HEK293 (cell line): ENCODE results near the gene OLFM3.

ENCODE experiments used
- CTCF ChIA-PET: fragments of 350-600 bp; formaldehyde crosslinking; extraction: SDS; loops from one replicate; lab custom pipeline; 2021; ENCODE audit warnings: antibody characterized with exemption; lab: Yijun Ruan, JAX
- POLR2A ChIA-PET: fragments of 300-600 bp; formaldehyde crosslinking; extraction: SDS; loops from one replicate; lab custom pipeline; 2020; ENCODE audit warnings: antibody characterized with exemption, inconsistent platforms; lab: Yijun Ruan, JAX
- H3K27ac ChIP-seq: fragments of 200-500 bp; sonication (Bioruptor generic); 2 replicates; pipeline ENCODE4 v1.5.1; 2014; ENCODE audit warnings: low read depth, low read length, control low read depth, inconsistent platforms; ENCODE audit errors: extremely low read depth
- H3K36me3 ChIP-seq, 2 experiments: fragments of 200-500 bp in 1 of 2; sonication (Bioruptor generic) in 1 of 2; 1 replicate in 1 of 2; 2 replicates in 1 of 2; pipeline ENCODE4 v1.5.1; 2014 to 2017; ENCODE audit warnings: inconsistent platforms in 2 of 2, low read length in 2 of 2; ENCODE audit not compliant: control insufficient read depth in 2 of 2, insufficient read depth in 1 of 2
- H3K4me1 ChIP-seq: fragments of 200-500 bp; sonication (Bioruptor generic); 2 replicates; pipeline ENCODE4 v1.5.1; 2014; ENCODE audit warnings: mild to moderate bottlenecking, low read length, inconsistent platforms; ENCODE audit not compliant: control insufficient read depth, insufficient read depth
- H3K4me3 ChIP-seq: 2 replicates; pipeline ENCODE4 v1.5.1; 2011; ENCODE audit warnings: low read depth, mild to moderate bottlenecking, control low read depth, low read length, moderate library complexity
- H3K9me3 ChIP-seq: fragments of 200-500 bp; sonication (Bioruptor generic); 2 replicates; pipeline ENCODE4 v1.5.1; 2014; ENCODE audit warnings: low read depth, low read length, inconsistent platforms; ENCODE audit not compliant: control insufficient read depth, insufficient read depth
- HOXC10 ChIP-seq: sonication (generic); formaldehyde crosslinking; IDR thresholded peaks from 2 replicates; pipeline ENCODE4 v1.8.1; 2023; ENCODE audit warnings: mild to moderate bottlenecking, missing genetic modification reagents
- KLF1 ChIP-seq: fragments of 450-650 bp; formaldehyde crosslinking; IDR thresholded peaks from 2 replicates; pipeline ENCODE4 v1.5.1; 2016; ENCODE audit warnings: missing biosample characterization, missing genetic modification characterization
- KLF7 ChIP-seq: fragments of 450-650 bp; formaldehyde crosslinking; IDR thresholded peaks from 2 replicates; pipeline ENCODE4 v1.5.1; 2016; ENCODE audit warnings: missing biosample characterization, missing genetic modification characterization, borderline replicate concordance
- SP3 ChIP-seq: fragments of 450-650 bp; formaldehyde crosslinking; IDR thresholded peaks from 2 replicates; pipeline ENCODE4 v1.5.1; 2016; ENCODE audit warnings: missing biosample characterization, missing genetic modification characterization
- ZNF211 ChIP-seq: fragments of 450-650 bp; formaldehyde crosslinking; IDR thresholded peaks from 2 replicates; pipeline ENCODE4 v1.5.1; 2016; ENCODE audit warnings: low read depth, missing biosample characterization, missing genetic modification characterization
- ZNF23 ChIP-seq: fragments of 450-650 bp; formaldehyde crosslinking; IDR thresholded peaks from 2 replicates; pipeline ENCODE4 v1.5.1; 2016; ENCODE audit warnings: missing biosample characterization, missing genetic modification characterization, borderline replicate concordance
- ZNF24 ChIP-seq: fragments of 450-650 bp; formaldehyde crosslinking; IDR thresholded peaks from 2 replicates; pipeline ENCODE4 v1.5.1; 2016; ENCODE audit warnings: missing biosample characterization, missing genetic modification characterization
- ZNF48 ChIP-seq: fragments of 450-650 bp; formaldehyde crosslinking; IDR thresholded peaks from 2 replicates; pipeline ENCODE4 v1.5.1; 2016; ENCODE audit warnings: missing biosample characterization, missing genetic modification characterization
- ZNF501 ChIP-seq: fragments of 450-650 bp; formaldehyde crosslinking; IDR thresholded peaks from 2 replicates; pipeline ENCODE4 v1.5.1; 2016; ENCODE audit warnings: missing biosample characterization, missing genetic modification characterization
- ZNF521 ChIP-seq: fragments of 450-650 bp; formaldehyde crosslinking; IDR thresholded peaks from 2 replicates; pipeline ENCODE4 v1.5.1; 2017; ENCODE audit warnings: missing biosample characterization, mild to moderate bottlenecking, missing genetic modification characterization
- ZNF549 ChIP-seq: fragments of 450-650 bp; IDR thresholded peaks from 2 replicates; pipeline ENCODE4 v1.5.1; 2018; ENCODE audit warnings: missing biosample characterization, missing genetic modification characterization, mild to moderate bottlenecking, inconsistent platforms, moderate library complexity
- ZNF561 ChIP-seq: fragments of 450-650 bp; IDR thresholded peaks from 2 replicates; pipeline ENCODE4 v1.5.1; 2018; ENCODE audit warnings: missing biosample characterization, missing genetic modification characterization, borderline replicate concordance
- ZNF596 ChIP-seq: fragments of 450-650 bp; IDR thresholded peaks from 2 replicates; pipeline ENCODE4 v1.5.0; 2018; ENCODE audit warnings: missing biosample characterization, mild to moderate bottlenecking, missing genetic modification characterization, moderate library complexity
- ZNF621 ChIP-seq: fragments of 450-650 bp; formaldehyde crosslinking; IDR thresholded peaks from 2 replicates; pipeline ENCODE4 v1.5.1; 2017; ENCODE audit warnings: missing biosample characterization, missing genetic modification characterization
- ZNF658 ChIP-seq: fragments of 450-650 bp; formaldehyde crosslinking; IDR thresholded peaks from 2 replicates; pipeline ENCODE4; 2016; ENCODE audit warnings: missing biosample characterization, missing genetic modification characterization
- ZNF785 ChIP-seq: fragments of 450-650 bp; formaldehyde crosslinking; IDR thresholded peaks from 2 replicates; pipeline ENCODE4 v1.5.1; 2016; ENCODE audit warnings: missing biosample characterization, missing genetic modification characterization
- ZSCAN23 ChIP-seq: fragments of 450-650 bp; formaldehyde crosslinking; IDR thresholded peaks from 2 replicates; pipeline ENCODE4 v1.5.1; 2016; ENCODE audit warnings: missing biosample characterization, missing genetic modification characterization
- TF ChIP-seq, protein P1 (sequence below): fragments of 450-650 bp; formaldehyde crosslinking; IDR thresholded peaks from 2 replicates; pipeline ENCODE4; 2016; ENCODE audit warnings: missing biosample characterization, missing genetic modification characterization
- TF ChIP-seq, protein P2 (sequence below): IDR thresholded peaks from 2 replicates; pipeline ENCODE4 v1.6.1; 2011; ENCODE audit warnings: mild to moderate bottlenecking, low read depth, low read length, borderline replicate concordance
- TF ChIP-seq, protein P3 (sequence below): fragments of 450-650 bp; formaldehyde crosslinking; IDR thresholded peaks from 2 replicates; pipeline ENCODE4 v1.5.1; 2016; ENCODE audit warnings: missing biosample characterization, missing genetic modification characterization
- TF ChIP-seq, protein P4 (sequence below): fragments of 450-650 bp; formaldehyde crosslinking; optimal IDR thresholded peaks from 2 replicates; pipeline ENCODE3; 2016; ENCODE audit warnings: missing biosample characterization, mild to moderate bottlenecking, missing genetic modification characterization
- TF ChIP-seq, protein P5 (sequence below): fragments of 450-650 bp; formaldehyde crosslinking; IDR thresholded peaks from 2 replicates; pipeline ENCODE4 v1.5.1; 2017; ENCODE audit warnings: missing biosample characterization, missing genetic modification characterization
- TF ChIP-seq, protein P6 (sequence below): fragments of 450-650 bp; formaldehyde crosslinking; IDR thresholded peaks from 2 replicates; pipeline ENCODE4 v1.5.1; 2017; ENCODE audit warnings: missing biosample characterization, missing genetic modification characterization

Gene OLFM3

DNA sequence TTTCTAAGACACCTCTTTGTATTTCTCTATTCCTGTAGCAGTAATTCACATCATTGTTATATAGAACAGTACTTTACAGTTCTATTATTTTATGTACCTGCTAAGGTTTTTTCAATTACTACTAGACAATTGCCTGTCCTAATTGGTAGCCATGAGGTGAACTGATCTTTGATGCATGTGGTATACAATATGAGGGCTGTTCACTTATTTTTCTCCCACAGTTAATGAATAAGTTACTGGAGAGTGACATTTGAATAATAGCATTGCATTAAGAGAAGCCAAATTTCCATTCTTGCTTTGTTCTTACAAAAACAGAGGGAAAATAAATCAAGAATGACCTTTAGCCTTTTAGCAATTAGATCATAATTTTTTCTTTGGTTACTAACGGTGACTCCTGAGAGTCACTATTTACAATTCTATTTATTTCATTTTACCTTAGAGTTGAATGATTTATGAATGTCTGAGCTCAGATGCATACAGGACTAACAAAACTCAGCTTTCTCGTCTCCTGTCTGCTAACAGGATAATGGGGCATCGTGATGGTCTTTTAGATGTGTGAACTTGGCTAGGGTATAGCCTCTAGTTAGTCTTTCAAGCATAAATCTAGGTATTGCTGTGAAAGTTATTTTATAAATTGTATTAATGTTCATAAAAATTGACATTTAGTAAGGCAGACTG, 54.1 kb downstream of the OLFM3 start:
- Histone ChIP-seq H3K4me1 (no peaks in the 10 kb centered on the region), H3K4me3 (no peak overlapping the region), H3K27ac (no peak overlapping the region), H3K36me3 (no peaks in the 10 kb centered on the region)
- POLR2A ChIA-PET: no interaction called here
- CTCF ChIA-PET: no interaction called here
- TF ChIP-seq ZNF23 (tag by site-specific recombination): no peak
- TF ChIP-seq ZNF596 (tag by site-specific recombination): no peak
- TF ChIP-seq KLF1 (tag by site-specific recombination): no peak
- no peak for TF ChIP-seq ZSCAN23 (tag by site-specific recombination)
- TF ChIP-seq, protein P1, sequence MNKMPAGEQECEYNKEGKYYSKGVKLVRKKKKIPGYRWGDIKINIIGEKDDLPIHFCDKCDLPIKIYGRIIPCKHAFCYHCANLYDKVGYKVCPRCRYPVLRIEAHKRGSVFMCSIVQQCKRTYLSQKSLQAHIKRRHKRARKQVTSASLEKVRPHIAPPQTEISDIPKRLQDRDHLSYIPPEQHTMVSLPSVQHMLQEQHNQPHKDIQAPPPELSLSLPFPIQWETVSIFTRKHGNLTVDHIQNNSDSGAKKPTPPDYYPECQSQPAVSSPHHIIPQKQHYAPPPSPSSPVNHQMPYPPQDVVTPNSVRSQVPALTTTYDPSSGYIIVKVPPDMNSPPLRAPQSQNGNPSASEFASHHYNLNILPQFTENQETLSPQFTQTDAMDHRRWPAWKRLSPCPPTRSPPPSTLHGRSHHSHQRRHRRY (tag by site-specific recombination): no peak
- no peak for TF ChIP-seq ZNF48 (tag by site-specific recombination)
- TF ChIP-seq, protein P2, sequence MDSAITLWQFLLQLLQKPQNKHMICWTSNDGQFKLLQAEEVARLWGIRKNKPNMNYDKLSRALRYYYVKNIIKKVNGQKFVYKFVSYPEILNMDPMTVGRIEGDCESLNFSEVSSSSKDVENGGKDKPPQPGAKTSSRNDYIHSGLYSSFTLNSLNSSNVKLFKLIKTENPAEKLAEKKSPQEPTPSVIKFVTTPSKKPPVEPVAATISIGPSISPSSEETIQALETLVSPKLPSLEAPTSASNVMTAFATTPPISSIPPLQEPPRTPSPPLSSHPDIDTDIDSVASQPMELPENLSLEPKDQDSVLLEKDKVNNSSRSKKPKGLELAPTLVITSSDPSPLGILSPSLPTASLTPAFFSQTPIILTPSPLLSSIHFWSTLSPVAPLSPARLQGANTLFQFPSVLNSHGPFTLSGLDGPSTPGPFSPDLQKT: no peak
- no peak for TF ChIP-seq ZNF549 (tag by site-specific recombination)
- TF ChIP-seq ZNF521: no peak
- TF ChIP-seq, all 188 proteins: peak for 0
- no peaks in the 10 kb centered on the region for H3K9me3 ChIP-seq

DNA sequence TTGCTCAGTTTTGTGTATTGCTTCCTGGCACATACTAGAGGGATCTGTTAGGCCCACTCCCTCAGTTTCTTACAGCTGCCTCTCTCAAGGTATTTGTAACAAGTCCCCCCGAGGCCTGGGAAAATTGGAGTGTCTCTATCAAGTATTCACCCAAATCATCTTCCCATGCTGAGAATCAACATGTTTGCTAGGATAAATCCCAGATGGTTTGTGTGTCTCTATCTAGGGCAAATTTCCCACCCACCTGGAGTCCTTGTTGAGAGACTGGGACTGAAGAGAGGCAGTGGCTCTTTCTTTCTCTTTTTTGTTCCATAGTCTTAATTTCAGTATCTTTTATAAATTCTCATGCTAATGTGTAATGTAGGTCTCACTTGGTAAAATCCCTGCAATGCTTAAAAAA, 58.0 kb downstream of the OLFM3 start:
- POLR2A ChIA-PET: no interaction called here
- no peak overlapping the region for H3K27ac ChIP-seq
- no peak overlapping the region for H3K4me3 ChIP-seq
- H3K4me1 ChIP-seq: no peaks in the 10 kb centered on the region
- TF ChIP-seq ZNF561 (no peak), KLF7 (tag by site-specific recombination) (no peak), ZNF658 (tag by site-specific recombination) (no peak), SP3 (tag by site-specific recombination) (no peak), ZNF24 (tag by site-specific recombination) (no peak)
- TF ChIP-seq, protein P3, sequence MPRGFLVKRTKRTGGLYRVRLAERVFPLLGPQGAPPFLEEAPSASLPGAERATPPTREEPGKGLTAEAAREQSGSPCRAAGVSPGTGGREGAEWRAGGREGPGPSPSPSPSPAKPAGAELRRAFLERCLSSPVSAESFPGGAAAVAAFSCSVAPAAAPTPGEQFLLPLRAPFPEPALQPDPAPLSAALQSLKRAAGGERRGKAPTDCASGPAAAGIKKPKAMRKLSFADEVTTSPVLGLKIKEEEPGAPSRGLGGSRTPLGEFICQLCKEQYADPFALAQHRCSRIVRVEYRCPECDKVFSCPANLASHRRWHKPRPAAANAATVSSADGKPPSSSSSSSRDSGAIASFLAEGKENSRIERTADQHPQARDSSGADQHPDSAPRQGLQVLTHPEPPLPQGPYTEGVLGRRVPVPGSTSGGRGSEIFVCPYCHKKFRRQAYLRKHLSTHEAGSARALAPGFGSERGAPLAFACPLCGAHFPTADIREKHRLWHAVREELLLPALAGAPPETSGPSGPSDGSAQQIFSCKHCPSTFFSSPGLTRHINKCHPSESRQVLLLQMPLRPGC (tag by site-specific recombination): no peak
- TF ChIP-seq, protein P4, sequence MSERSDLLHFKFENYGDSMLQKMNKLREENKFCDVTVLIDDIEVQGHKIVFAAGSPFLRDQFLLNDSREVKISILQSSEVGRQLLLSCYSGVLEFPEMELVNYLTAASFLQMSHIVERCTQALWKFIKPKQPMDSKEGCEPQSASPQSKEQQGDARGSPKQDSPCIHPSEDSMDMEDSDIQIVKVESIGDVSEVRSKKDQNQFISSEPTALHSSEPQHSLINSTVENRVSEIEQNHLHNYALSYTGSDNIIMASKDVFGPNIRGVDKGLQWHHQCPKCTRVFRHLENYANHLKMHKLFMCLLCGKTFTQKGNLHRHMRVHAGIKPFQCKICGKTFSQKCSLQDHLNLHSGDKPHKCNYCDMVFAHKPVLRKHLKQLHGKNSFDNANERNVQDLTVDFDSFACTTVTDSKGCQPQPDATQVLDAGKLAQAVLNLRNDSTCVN (tag by site-specific recombination): no peak
- H3K36me3 ChIP-seq: no peaks in the 10 kb centered on the region
- H3K9me3 ChIP-seq: no peaks in the 10 kb centered on the region
- CTCF ChIA-PET: no interaction called here

DNA sequence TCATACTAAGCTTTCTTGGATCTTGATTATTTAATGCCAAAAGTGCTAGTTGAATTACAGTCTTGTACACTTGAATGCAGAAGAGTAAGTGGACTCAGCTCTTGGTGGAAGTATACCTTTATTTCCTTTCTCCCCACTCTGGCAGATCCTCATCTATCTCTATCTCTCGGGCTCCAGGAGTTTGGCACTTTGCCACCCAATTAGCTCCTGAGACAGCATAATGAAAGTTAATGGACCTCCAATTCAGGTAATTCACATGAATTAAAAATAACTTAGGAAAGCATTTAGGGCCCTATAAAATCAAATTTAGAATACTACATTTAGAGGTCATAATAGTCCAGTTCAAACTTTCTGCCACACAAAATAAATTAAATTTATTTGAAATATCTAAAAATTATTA, 67.4 kb downstream of the OLFM3 start:
- H3K9me3 ChIP-seq: no peaks in the 10 kb centered on the region
- ChIA-PET CTCF (no interaction called here), POLR2A (no interaction called here)
- no peak overlapping the region for H3K27ac ChIP-seq
- H3K4me3 ChIP-seq: no peak overlapping the region
- H3K4me1 ChIP-seq: no peaks in the 10 kb centered on the region
- no peaks in the 10 kb centered on the region for H3K36me3 ChIP-seq
- no peak for TF ChIP-seq ZNF501 (tag by site-specific recombination)
- TF ChIP-seq ZNF785: no peak
- TF ChIP-seq ZNF211 (tag by site-specific recombination): no peak
- TF ChIP-seq HOXC10 (CRISPR knock-in tag): no peak
- TF ChIP-seq, protein P5, sequence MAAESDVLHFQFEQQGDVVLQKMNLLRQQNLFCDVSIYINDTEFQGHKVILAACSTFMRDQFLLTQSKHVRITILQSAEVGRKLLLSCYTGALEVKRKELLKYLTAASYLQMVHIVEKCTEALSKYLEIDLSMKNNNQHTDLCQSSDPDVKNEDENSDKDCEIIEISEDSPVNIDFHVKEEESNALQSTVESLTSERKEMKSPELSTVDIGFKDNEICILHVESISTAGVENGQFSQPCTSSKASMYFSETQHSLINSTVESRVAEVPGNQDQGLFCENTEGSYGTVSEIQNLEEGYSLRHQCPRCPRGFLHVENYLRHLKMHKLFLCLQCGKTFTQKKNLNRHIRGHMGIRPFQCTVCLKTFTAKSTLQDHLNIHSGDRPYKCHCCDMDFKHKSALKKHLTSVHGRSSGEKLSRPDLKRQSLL (tag by site-specific recombination): no peak
- TF ChIP-seq, protein P6, sequence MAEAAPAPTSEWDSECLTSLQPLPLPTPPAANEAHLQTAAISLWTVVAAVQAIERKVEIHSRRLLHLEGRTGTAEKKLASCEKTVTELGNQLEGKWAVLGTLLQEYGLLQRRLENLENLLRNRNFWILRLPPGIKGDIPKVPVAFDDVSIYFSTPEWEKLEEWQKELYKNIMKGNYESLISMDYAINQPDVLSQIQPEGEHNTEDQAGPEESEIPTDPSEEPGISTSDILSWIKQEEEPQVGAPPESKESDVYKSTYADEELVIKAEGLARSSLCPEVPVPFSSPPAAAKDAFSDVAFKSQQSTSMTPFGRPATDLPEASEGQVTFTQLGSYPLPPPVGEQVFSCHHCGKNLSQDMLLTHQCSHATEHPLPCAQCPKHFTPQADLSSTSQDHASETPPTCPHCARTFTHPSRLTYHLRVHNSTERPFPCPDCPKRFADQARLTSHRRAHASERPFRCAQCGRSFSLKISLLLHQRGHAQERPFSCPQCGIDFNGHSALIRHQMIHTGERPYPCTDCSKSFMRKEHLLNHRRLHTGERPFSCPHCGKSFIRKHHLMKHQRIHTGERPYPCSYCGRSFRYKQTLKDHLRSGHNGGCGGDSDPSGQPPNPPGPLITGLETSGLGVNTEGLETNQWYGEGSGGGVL (tag by site-specific recombination): no peak
- TF ChIP-seq ZNF621 (tag by site-specific recombination): no peak
- TF ChIP-seq, protein P1 (tag by site-specific recombination): no peak
